Stimulated activated CD4-positive, alpha-beta T cell treated with anti-CD3 and anti-CD28 coated beads, Interleukin-1b, Interleukin-23, amount 100 ng/mL, for 48 hours (primary cell): Measurements from ENCODE around the gene PARP1.

Experiments used
- DNase-seq: peaks from one replicate; pipeline ENCODE4 v3.0.0-alpha.2; 2020

The PARP1 gene

DNA sequence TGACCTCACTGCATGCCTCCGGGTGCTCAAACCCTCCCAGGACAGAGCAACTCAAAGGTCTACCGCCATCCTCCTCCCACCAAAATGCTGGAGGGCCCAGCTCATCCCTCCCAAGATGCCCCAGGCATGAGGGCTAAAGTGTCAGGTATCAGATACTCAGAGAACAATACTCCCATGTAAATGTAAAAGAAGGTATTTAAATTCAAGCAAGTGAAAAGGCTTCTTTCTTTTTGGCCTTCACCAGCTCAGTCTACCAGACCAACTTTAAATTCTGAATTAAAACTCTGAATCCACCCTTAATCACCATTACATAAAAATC is 3.0 kb downstream of the PARP1 start:
- no peak for DNase-seq

DNA sequence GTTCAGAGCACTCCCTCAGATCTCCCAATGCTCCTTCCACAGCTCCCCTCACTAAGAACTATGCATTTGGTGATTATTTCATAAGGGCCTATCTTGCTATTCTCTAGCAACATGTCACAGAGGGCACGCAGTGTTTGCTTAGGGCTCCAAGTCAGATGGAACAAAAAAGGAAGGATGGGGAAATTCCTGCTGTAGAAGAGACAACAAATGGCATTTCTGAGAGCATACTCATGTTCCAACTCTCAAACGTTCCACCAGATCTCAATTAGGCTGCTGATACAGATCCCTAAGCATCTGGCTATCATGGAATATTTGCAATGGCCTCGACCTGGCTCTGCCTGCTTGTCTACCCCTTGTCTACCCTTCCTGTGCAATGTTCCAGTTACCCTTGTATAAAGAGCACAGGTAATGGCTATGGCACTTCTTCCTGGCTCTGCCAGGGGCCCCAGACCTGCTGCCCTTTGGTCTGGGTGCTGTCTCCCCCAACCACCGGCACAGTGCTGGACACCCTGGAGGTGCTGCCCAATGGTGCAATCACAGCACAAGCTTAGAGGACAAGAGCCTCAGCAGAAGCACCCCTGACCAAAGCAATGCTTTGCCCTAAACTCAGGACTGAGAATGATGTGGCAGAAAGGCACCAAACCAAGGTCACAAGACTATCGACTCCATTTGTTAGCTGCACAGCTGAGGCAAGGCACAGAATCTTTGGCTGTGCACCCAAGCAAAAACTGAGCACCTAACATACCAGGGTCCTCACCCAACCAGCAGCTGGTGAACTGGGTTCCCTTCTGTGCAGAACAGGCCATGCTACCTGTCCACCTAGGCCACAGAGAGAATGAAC is 3.6 kb downstream of the PARP1 start:
- no peak for DNase-seq

DNA sequence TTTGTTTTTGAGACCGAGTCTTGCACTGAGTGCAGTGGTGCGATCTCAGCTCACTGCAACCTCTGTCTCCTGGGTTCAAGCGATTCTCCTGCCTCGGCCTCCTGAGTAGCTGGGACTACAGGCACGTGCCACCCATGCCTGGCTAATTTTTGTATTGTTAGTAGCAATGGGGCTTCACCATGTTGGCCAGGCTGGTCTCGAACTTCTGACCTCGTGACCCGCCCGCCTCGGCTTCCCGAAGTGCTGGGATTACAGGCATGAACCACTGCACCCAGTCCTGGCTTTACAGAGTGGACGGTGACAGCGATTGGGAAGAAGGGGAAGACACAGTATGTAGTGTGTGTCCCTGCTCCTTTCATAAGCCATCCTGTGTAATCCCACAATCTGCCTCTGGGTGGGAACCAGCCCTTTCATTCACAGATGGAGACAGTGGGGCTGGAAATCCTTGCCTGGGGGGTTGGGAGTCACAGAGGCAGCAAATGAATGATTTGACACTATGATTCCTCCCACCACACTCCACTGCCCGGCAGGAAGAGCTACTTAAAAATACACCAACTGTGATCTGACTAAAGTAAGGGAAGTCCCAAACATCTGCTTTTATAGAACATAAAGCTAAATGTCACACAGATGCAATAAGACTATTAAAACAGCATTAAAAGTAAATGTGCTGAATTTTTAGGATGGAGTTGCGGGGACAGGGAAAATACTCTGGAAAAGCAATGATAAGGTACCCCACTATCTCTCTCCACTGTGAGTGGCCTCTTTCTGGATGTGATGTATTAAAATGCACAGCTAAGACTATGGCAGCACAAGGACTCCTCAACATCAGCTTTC is 4.5 kb downstream of the PARP1 start:
- DNase-seq, result no peak

DNA sequence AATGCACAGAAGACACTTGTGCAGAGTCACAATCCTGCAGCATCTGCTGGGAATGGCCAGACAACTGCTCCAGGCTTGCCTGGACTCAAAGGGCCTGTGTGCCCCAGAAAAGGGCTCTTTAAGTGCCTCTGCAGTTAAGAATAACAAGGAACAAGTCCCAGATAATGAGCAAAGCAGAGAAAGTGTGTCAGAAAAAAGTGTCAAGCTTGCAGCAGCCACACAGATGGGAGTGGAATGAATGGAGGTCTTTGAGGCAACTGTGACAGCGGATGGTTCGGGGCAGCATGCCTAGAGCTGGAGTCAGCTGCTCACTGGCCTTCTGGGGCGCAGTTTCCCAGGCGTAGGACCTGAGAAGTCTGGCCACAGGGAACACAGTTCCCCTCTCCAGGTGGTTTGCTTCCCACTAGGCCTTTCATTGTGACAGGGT is 5.1 kb downstream of the PARP1 start:
- DNase-seq, result no peak

DNA sequence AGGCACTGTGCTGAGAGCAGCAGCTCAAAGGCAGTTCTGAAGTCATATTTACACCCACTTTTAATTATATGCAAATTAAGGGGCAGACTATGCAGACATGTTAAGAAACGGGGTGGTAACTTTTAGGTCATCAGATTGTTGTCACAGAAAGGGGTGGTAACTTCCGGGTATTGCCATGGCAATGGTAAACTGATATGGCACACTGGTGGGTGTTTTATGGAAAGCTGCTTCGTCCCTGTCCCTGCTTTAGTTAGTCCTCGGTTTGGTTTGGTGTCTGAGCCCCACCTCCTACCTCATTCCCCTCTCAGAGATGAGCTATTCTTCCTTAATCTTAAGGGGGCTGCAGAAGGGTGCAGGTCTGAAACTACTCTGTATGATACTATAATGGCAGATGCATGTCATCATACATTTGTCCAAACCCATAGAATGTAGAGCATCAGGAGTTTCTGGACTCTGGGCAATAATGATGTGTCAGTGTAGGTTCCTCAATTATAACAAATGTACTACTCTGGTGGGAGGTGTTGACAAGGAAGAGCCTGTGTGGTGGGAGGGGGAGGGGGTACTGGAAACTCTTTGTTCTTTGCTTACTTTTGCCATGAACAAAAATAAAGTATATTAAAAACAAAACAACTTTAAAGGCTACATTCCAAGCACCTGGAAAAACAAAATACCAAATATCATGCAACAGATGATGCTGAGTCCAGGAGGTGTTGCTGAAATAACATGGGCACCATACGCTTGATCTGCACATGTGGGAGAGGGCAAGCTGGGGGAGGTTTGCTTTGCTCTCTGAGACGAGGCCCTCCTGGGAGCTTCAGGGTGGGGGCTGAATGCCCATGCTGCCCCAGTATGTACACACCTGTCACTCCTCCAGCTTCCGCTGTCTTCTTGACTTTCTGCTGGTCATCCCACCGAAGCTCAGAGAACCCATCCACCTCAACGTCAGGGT is 6.3 kb downstream of the PARP1 start:
- DNase-seq, result no peak

DNA sequence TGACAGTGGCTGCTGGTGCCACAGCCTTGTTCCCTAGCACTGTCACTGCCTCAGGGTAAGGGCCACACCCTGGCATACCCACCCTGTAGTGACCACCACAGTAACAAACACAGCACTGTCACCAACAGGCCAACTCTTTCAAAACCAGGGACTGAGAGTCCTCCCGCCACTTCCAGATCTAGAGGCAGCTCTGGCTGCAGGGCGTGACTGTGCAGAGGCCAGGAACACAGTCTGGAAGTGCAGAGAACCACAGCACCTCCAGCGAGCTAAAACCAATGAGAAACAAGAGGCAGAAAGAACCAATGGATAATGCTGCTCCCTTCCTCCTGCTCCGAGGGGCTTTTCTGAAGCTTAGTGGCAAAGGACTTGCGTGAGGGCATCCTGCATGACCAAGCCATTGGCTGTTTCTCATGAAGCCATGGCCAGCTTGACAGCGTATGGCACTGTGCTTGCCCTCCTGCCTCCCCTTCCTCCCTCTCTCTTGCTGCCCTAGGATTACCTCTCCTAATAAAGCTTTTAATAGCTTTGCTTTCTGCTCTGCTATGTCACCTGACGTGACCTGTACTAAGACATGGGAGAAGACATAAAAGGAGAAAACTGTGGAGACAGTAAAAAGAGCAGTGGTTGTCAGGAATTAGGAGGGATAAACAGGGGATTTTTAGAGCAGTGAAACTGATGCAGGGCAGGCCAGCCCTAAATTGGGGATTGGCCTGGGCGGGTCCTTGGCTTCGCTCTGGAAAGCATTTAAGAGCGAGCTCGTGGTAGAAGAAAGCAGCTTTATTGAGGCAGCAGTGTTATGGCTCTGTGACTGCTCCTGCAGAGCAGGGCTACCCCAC is 7.2 kb downstream of the PARP1 start:
- DNase-seq, result no peak

DNA sequence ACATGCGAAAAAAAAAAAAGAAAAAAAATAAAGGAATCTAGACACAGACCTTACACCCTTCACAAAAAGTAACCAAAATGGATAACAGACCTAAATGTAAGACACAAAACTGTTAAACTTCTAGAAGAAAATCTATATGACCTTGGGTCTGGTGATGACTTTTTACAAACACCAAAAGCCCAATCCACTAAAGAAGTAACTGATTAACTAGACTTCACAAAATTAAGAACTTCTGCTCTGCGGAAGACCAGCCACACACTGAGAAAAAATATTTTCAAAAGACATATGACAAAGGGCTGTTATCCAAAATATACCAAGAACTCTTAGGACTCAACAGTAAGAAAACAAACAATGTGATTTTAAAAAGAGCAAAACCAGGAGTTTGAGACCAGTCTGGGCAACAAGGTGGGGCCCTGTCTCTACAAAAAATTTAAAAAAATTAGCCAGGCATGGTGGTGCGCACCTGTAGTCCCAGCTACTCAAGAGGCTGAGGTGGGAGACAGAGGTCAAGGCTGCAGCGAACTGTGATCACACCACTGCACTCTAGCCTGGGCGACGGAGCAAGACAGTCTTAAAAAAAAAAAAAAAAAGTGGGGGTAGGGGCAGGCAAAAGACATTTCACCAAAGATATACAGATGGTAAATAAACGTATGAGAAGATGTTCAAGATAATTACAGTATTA is 9.8 kb downstream of the PARP1 start:
- no peak for DNase-seq

DNA sequence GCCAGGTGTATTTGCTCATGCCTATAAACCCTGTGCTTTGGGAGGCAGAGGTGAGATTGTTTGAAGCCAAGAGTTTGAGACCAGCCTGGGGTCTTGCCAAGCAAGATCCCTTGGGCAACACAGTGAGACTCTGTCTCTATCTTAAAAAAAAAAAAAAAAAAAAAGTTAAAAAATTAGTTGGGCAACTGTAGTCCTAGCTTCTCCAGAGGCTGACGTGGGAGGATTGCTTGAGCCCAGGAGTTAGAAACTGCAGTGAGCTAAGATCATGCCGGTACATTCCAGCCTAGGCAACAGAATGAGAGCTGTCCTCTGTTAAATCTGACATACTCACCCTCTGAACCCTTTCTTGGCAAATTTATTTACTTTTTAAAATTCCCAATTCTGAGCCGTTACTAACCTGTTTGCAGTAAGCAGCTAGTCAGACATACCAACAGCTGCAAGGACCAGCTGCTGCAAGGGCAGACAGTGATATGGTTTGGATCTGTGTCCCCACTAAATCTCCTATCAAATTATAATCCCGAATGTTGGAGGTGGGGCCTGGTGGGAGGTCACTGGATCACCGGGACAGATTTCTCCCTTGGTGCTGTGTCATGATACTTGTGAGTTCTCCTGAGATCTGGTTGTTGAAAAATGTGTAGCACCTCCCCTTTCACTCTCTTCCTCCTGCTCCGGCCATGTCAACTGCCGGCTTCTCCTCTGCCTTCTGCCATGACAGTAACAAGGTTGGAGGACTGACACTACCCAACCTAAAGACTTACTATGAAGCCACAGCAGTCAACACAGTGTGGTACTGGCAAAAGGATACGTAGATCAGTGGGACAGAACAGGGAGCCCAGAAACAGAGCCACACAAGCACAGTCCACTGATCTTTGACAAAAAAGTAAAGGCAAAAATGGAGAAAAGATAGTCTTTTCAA is 10.6 kb downstream of the PARP1 start:
- no peak for DNase-seq

DNA sequence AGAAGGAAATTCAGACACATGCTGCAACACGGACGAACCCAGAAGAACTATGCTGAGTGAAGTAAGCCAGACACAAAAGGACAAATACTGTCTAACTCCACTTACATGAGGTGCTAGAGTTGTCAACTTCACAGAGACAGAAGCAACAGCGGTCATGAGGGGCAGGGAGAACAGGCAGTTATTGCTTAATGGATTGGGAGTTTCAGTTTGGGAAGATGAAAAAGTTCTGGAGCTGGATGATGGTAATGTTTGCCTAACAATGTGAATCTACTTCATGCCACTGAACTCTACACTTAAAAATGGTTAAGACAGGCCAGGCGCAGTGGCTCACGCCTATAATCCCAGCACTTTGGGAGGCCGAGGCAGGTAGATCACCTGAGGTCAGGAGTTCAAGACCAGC is 12.1 kb downstream of the PARP1 start:
- DNase-seq, result no peak

DNA sequence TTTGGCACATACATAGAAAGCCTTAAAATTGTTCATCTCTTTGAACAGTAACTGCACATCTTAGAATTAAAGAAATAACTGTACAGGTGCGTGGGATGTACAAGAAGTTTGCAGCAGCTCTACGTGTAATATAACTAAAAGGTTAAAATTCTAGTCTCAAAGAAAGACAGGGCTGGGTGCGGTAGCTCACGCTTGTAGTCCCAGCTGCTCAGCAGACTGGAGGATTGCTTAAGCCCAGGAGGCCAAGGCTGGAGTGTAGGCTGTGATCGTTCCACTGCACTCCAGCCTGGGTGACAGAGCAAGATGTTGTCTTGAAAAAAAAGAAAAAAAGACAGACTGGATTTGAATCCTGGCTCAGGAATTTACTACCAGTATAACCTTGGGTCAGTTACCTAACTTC is 13.4 kb downstream of the PARP1 start:
- no peak for DNase-seq

DNA sequence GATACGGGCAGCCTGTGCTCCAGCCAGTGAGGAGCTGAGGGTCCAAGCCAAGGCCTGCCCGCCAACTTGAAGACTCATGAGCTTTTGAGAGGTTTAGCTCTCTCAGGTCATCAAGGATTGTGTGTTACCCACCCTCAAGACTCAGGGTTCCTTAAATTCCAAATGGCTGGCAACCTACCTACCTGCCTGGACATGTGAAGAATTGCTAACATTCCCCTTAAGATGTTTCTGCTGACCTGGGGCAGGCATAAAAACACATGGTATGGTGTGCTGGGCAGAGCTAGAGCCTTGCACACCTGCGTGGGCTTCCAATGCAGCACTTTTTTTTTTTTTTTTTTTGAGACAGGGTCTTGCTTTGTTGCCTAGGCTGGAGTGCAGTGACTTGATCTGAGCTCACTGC is 17.2 kb downstream of the PARP1 start:
- no peak for DNase-seq

DNA sequence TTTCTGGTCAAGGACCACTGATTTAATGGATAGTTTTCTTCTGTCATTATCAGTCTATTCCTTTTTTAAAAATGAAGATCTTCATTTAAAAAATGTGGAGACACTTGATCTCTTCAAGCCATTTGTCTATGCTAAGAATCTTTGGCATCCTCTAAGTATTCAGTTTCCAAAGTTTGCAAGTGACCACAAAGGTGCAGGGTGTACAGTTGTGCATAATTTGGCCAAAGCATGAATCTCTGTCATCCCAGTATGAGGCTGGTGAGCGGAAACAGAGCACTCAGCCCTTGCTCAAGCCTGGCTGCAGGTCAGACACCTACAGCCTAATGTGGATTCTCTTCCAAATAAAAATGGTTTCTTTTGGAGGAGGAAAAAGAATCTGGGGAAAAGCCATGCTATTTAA is 19.8 kb downstream of the PARP1 start:
- no peak for DNase-seq

DNA sequence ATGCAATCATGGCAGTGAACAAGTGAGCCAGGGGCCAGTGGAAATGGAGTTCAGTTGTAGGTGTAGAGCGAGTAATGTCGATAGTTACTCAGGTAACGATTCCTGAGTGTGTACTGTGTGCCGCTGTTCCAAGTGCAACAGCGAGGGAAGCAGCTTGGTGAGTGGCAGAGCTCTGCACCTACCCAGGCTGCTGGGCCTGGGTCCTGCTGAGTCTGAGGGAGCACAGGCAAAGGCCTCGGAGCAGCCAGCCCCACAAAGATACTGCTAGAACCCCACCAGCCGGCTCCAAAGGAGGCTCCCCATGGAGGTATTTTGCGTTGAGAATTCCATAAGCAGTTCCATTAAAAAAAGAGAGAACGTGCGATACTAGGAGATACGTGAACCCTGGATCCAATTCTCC is 23.2 kb downstream of the PARP1 start:
- no peak for DNase-seq

DNA sequence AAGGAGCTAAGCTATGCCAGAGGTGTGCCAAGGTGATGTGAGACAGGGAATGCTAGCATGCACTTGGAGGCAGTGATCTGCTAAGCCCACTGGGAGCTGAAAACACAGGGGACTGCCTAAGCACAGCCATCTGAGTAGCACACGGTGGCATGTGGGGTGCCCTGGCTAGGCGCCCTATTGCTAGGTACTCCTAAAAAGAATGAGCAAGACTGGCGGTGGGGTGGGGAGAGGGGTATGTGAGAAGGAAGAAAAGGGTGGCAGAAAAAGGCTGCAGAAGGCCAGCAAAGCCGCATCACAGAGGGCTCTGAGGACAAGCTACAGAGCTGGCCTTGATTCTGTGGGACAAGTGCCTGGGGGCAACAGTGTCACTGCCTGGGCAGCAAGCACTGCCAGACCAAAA is 23.9 kb downstream of the PARP1 start:
- DNase-seq, result no peak

DNA sequence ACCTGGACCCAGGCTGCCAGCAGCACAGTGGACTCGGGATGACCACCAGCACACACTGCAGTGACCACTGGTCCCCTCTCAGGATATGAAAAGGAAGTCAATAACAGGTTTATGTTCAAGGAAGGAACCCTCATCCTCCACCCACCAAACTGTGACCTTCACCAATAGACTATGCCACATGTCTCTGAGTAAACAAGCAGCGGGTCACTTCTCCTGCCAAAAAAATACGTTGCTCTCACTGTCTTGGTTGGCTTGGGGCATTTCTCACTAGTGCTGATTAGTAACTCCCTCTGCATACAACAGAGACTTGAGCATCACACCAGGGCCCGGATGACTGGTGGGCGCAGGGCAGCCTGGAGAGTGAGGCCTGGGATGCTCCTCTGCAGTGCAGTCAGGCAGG is 25.9 kb downstream of the PARP1 start:
- no peak for DNase-seq

DNA sequence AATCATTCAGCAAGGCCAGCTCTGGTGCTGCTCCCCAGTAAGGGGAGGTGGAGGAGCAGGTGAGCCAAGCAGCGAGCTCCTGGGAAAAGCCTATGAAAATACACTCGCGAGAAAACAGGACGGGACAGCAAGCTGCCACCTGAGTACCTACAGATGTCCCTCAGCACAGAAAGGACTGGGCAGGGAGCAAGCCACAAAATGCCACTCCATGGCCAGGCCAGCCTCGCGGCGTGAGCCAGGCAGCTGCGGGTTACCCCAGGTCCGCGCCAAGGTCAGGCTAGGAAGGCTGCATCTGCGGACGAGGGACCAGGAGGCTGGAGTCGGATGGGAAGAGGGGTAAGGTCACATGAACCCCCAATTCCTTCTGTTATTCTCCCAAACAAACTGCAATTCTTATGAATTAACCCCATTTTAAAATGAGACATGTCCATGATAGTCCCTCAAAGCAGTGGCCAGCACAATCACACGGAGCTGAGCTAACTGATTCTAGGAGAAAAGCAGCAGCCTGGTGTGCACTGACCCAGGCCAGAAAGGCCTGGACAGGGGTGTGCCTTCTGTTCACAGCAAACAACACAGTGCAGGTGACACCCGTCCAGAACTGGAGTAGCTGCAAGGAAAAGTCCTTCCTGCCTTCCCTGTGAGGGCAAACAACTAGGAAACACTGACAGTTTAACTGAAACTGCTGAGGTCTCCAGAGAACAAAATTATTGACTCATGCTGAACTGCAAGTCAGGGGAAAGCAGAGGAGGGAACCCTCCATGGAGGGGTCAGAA is 26.5 kb downstream of the PARP1 start:
- no peak for DNase-seq

DNA sequence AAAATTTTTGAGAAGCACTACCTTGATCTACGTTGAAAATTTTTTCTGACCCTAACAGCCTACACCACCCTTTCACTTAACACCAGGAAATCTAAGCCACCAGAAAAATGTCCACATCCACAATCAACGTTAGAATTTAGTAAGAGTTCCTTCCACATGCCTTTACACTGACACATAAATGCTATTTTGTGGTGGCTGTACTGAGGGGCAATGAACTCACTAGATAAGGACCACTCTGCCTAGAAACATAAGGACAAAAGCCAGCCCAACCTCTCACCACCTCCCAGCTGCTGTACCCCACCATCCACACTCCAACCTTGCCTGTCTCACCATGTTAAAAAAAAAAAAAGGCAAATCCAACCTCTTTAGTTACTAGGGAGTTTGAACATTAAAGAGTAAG is 29.8 kb downstream of the PARP1 start:
- no peak for DNase-seq

DNA sequence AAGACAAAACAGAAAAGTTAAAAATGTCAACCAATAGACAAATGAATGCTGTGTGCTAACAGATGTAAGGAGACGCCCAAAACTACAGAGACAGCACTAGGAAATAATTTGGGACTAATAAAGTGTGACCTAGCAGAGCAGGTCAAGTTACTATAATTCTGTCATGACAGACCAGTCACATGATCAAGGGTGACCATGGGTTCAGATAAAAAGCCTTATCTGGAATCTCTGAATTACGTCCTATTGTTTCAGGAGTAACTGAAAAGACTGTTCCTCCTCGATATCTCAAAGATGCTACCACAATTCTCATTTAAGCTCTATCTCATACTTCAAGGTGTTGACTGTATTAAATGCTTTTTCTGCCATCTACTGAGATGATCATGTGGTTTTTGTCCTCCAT is 31.6 kb downstream of the PARP1 start:
- DNase-seq, result no peak

DNA sequence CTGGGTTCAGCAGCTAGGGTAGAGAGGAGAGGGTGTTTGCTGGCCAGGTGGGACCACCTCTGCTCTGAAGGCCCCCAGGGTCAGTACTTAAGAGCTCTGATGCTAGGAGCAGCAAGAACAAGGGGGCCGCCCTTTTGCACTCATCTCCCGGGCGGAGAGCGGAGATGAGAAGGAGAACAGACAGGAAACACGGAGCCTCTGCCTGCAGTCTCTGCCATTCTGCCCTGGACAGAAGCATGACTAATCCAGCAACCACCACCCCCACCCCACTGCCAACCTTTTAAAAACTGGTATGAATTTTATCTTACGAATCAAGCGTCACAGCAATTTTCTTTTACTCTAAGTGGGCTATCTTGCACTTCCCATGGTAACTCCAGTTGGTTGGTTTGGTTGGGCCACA is 34.5 kb downstream of the PARP1 start:
- no peak for DNase-seq

DNA sequence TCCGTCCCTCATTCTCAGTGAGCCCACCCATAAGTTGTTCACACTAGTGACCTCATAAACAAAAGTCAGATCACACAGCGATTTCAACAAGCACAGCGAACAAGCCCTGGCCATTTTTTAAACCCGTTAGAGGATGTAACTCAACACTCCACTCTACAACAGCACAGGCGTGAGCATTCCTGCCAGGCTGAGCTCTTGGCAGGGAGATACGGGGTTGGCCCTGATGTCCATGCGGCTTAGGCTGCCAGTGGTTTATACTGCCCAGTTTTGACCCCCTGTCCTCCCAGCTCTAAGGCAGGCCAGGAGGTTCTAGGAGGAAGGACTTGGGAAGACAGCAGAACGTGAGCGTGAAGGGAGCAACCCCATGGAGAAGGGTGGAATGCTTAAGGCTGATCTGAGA is 35.0 kb downstream of the PARP1 start:
- DNase-seq, result no peak
